Loucy (cell line): ENCODE measurements around the gene CST5.

Experiments used
- H2AFZ ChIP-seq: fragments of 200-600 bp; sonication (generic); 2 replicates; pipeline ENCODE4 v1.6.0; 2016; ENCODE audit warnings: antibody characterized with exemption, mild to moderate bottlenecking, low read length, moderate library complexity
- H3F3A ChIP-seq: fragments of 200-600 bp; 2 replicates; pipeline ENCODE4 v1.6.0; 2016; ENCODE audit warnings: antibody characterized with exemption, low read depth, mild to moderate bottlenecking
- H3K27me3 ChIP-seq: fragments of 200-600 bp; sonication (generic); 2 replicates; pipeline ENCODE4 v1.6.1; 2014; ENCODE audit warnings: low read length, mild to moderate bottlenecking; ENCODE audit not compliant: insufficient read depth, poor library complexity, severe bottlenecking
- H3K36me3 ChIP-seq: fragments of 200-600 bp; sonication (generic); 2 replicates; pipeline ENCODE4 v1.6.1; 2016; ENCODE audit warnings: low read length; ENCODE audit not compliant: insufficient read depth
- H3K4me1 ChIP-seq: fragments of 200-600 bp; sonication (generic); 2 replicates; pipeline ENCODE4 v1.5.1; 2014; ENCODE audit warnings: low read length, mild to moderate bottlenecking; ENCODE audit not compliant: insufficient read depth, poor library complexity, severe bottlenecking
- H3K4me2 ChIP-seq: fragments of 200-600 bp; sonication (generic); 2 replicates; pipeline ENCODE4 v1.6.0; 2014; ENCODE audit warnings: antibody characterized with exemption, low read length, low read depth, mild to moderate bottlenecking; ENCODE audit not compliant: poor library complexity, severe bottlenecking
- H3K4me3 ChIP-seq: fragments of 200-600 bp; sonication (generic); 2 replicates; pipeline ENCODE4 v1.5.1; 2014; ENCODE audit warnings: low read length, mild to moderate bottlenecking, mixed read lengths; ENCODE audit not compliant: poor library complexity, severe bottlenecking
- H3K79me2 ChIP-seq: fragments of 200-600 bp; sonication (generic); 2 replicates; pipeline ENCODE4 v1.6.1; 2014; ENCODE audit warnings: low read length; ENCODE audit not compliant: insufficient read depth
- H3K9ac ChIP-seq: fragments of 200-600 bp; sonication (generic); 2 replicates; pipeline ENCODE4 v1.6.0; 2014; ENCODE audit warnings: mild to moderate bottlenecking, low read depth, low read length, moderate library complexity; ENCODE audit not compliant: poor library complexity, severe bottlenecking
- H3K9me2 ChIP-seq: fragments of 200-600 bp; sonication (generic); replicated peaks from 2 replicates; pipeline ENCODE4 v1.6.1; 2016; ENCODE audit warnings: low read depth, low read length, mixed read lengths
- H3K9me3 ChIP-seq: fragments of 200-600 bp; sonication (generic); 2 replicates; pipeline ENCODE4 v1.6.1; 2014; ENCODE audit warnings: mild to moderate bottlenecking, antibody characterized with exemption, low read length, low read depth; ENCODE audit not compliant: insufficient read depth
- H4K20me1 ChIP-seq: fragments of 200-600 bp; sonication (generic); 2 replicates; pipeline ENCODE4 v1.6.0; 2014; ENCODE audit warnings: antibody characterized with exemption, low read length, mild to moderate bottlenecking; ENCODE audit not compliant: insufficient read depth, poor library complexity, severe bottlenecking
- EZH2phosphoT487 ChIP-seq: fragments of 200-600 bp; IDR thresholded peaks from 2 replicates; pipeline ENCODE4 v1.6.1; 2018; ENCODE audit warnings: antibody characterized with exemption, mild to moderate bottlenecking, moderate library complexity, borderline replicate concordance
- TF ChIP-seq, protein P1 (sequence below): fragments of 200-600 bp; sonication (generic); conservative IDR thresholded peaks from 2 replicates; pipeline ENCODE4 v1.5.1; 2014; ENCODE audit warnings: mild to moderate bottlenecking, antibody characterized with exemption, low read length

CST5 gene

DNA sequence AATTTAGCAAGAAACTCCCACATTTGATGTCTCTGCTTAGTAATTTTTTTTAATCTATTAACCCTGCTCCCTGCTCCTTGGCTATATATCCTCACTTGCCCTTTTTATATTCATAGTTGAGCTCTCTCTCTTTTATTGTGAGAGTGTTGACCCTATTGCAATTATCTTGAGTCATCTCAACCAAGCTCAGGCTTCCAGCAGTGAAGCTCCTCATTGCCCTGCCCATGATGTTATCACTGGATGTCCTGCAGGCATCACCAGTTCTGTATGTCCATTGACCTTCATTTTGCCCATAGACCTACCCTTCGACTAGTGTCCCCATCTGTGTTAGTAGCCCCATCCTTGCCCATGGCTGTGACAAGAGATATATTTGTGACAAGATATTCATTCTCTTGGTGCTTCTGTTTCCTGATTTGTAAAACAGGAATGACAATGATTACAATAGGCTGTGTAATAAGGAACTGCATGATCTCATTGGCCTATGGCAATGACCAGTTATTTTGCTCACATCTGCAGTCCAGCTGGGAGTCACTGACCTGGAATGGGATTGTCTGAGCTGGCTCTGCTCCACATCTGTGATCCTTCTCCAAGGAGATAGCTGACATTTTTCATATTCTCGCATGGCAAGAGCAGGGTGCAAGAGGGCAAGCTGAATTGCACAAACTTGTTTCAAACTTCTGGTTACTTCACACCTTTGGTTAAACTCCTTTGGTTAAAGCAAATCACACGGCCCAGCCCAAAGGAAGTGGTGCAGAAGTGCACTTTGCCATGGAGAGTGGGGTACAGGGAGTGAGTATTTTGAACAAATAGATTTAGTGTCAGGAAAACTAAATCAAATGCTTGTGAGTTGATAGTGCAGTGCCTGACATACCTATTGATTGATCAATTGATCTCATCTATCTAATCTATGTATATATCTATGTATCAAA, 47.7 kb upstream of the CST5 start:
- Histone ChIP-seq H3K4me3 (no peak overlapping the region), H3K79me2 (no peaks in the 10 kb centered on the region), H3K4me2 (no peak overlapping the region), H3K9me2 (no peaks in the 10 kb centered on the region), H3F3A (no peaks in the 10 kb centered on the region), H3K4me1 (no peaks in the 10 kb centered on the region), H3K27me3 (no peaks in the 10 kb centered on the region), H3K36me3 (no peaks in the 10 kb centered on the region), H3K9ac (no peak overlapping the region), H3K9me3 (no peaks in the 10 kb centered on the region), H4K20me1 (no peaks in the 10 kb centered on the region), H2AFZ (no peak overlapping the region)
- TF ChIP-seq, protein P1, sequence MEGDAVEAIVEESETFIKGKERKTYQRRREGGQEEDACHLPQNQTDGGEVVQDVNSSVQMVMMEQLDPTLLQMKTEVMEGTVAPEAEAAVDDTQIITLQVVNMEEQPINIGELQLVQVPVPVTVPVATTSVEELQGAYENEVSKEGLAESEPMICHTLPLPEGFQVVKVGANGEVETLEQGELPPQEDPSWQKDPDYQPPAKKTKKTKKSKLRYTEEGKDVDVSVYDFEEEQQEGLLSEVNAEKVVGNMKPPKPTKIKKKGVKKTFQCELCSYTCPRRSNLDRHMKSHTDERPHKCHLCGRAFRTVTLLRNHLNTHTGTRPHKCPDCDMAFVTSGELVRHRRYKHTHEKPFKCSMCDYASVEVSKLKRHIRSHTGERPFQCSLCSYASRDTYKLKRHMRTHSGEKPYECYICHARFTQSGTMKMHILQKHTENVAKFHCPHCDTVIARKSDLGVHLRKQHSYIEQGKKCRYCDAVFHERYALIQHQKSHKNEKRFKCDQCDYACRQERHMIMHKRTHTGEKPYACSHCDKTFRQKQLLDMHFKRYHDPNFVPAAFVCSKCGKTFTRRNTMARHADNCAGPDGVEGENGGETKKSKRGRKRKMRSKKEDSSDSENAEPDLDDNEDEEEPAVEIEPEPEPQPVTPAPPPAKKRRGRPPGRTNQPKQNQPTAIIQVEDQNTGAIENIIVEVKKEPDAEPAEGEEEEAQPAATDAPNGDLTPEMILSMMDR: no peak
- no peak for TF ChIP-seq EZH2phosphoT487

GRCh38 chr20:23926526-23926880, 47.0 kb upstream of the CST5 start:
- no peaks in the 10 kb centered on the region for H3K9me3 ChIP-seq
- no peaks in the 10 kb centered on the region for H3K4me1 ChIP-seq
- no peaks in the 10 kb centered on the region for H3K79me2 ChIP-seq
- no peaks in the 10 kb centered on the region for H3F3A ChIP-seq
- H4K20me1 ChIP-seq: no peaks in the 10 kb centered on the region
- no peaks in the 10 kb centered on the region for H3K27me3 ChIP-seq
- no peak overlapping the region for H3K4me2 ChIP-seq
- H3K9ac ChIP-seq: no peak overlapping the region
- H3K36me3 ChIP-seq: no peaks in the 10 kb centered on the region
- H3K9me2 ChIP-seq: no peaks in the 10 kb centered on the region
- H2AFZ ChIP-seq: no peak overlapping the region
- TF ChIP-seq, protein P1: no peak
- TF ChIP-seq EZH2phosphoT487: no peak
- H3K4me3 ChIP-seq: no peak overlapping the region

DNA sequence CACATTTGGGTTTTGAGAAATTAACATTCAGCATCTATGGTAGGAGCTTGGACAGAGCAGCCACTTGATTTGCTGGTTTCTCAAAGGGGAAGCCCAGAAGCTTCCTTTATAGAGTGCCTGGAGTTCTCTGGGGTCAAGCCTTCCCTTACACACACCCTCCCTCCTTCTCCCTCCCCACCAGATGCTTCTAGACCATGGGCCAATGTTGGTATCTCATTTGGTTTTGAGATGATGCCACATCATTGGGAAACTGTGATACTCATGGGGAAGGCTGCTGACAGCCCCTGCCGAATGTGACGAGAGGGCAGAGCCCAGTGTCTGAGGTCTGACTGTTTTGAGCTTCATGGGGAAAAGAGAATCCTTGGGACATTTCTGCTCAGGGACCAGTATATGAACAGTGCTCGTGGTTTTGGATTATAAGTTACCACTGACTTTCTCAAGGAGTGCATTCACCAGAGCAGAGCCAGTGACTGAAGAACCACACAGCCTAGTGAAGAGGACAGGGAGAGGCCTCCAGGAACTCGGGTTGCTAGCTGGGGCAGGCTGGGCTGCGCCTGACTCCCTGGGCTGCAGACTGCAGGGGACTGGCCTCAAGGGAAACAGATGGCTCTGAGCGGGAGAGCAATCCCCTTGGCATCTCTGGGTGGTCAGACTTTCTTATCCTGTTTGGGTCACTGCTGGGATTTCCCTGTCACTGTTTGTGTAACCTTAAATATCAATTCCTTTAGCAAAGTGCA, 46.4 kb upstream of the CST5 start:
- H3K79me2 ChIP-seq: no peaks in the 10 kb centered on the region
- TF ChIP-seq, protein P1: no peak
- TF ChIP-seq EZH2phosphoT487: no peak
- H3K4me2 ChIP-seq: no peak overlapping the region
- H4K20me1 ChIP-seq: no peaks in the 10 kb centered on the region
- no peaks in the 10 kb centered on the region for H3K4me1 ChIP-seq
- no peaks in the 10 kb centered on the region for H3K9me2 ChIP-seq
- no peaks in the 10 kb centered on the region for H3K27me3 ChIP-seq
- H3K4me3 ChIP-seq: no peak overlapping the region
- H3K9me3 ChIP-seq: no peaks in the 10 kb centered on the region
- H3K36me3 ChIP-seq: no peaks in the 10 kb centered on the region
- H3K9ac ChIP-seq: no peak overlapping the region
- H2AFZ ChIP-seq: no peak overlapping the region
- H3F3A ChIP-seq: no peaks in the 10 kb centered on the region
